ENCODE data around the gene MNX1. TPM values are rescaled to one million over a fixed set of nuclear protein-coding genes. Genes with fewer than 3 reads are reported as not detected.

Gene MNX1
- total RNA-seq, 2 experiments from 2014 or later: not detected

- POLR2A ChIA-PET: no interaction called here
- CTCF ChIA-PET: no interaction called here
Observed at GRCh38 chr7:157017149-157017548, 6.7 kb upstream of the MNX1 start.

GRCh38 chr7:157016352-157017041 is 6.0 kb upstream of the MNX1 start:
- ChIA-PET POLR2A (no interaction called here), CTCF (no interaction called here)

DNA sequence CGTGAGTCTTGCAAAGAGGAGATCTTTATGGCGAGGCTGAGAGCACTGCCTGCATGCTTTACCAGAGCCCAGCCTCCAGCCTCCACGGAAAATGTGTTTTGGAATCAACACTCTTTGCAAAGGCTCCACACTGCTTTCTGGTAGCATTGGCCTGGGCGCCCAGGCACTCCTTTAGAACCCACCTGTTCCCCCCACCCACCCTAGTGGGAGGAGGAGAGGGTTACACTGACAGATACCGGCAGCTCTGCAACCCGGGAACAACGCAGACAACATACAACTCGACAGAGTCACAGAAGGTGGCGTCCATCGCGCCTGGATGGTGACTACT is 5.5 kb upstream of the MNX1 start:
- POLR2A ChIA-PET: no interaction called here

GRCh38 chr7:157014635-157015555 is 4.4 kb upstream of the MNX1 start:
- POLR2A ChIA-PET: no interaction called here
- CTCF ChIA-PET: no interaction called here

More for the DNA sequence above, 5.5 kb upstream of the MNX1 start:
- CTCF ChIA-PET: no interaction called here

DNA sequence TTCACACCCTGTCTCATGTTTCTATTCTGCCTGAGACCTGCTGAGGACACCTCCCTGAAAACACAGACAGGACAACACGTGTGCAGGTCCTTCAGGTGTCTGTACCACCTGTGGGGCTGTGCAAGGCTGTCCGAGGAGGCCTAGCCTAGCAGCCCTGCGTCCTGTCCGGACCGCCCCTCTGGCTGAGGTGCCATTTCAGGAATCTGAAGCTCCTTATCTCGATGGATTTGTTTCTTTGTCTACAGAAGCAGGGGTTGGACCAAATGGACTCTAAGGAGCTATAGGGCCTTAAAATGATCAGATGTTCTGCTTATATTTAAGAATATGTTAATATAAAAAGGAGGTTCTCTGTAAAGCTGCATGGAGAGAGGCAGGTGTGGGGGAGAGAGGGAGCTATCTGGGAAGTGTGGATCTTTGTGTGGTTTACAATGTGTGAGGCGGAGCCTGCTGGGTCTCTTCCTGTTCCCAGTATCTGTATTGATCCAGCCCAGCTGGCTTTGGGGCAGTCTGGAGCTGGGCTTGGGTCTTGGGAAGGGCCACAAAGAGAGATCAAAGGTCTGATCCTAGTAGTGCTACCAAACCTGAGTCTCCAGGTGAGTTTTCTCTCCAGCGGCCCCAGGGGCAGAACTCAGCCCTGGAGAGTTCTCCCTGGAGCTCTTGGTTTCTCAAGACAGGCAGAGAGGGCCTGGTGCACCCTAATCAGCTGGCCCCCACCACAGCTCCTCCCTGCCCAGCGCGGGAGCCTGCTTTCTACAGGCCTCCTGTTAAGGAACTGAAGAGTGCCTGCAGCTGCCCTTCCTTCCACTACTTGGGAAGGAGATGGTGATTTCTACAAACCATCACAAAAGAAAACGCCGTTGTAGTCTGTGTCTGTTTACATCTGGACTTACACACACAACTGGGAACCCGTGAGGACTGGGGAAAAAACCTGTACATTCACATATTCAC is 3.4 kb upstream of the MNX1 start:
- ChIA-PET CTCF (interaction anchor here (0.6 kb wide), 1 partner anchor 1138 kb away, joined by 3 read pairs; no protein-coding TSS in a partner anchor), POLR2A (no interaction called here)

GRCh38 chr7:157013101-157013500 is 2.6 kb upstream of the MNX1 start:
- POLR2A ChIA-PET: no interaction called here

GRCh38 chr7:157012113-157012547 is 1.7 kb upstream of the MNX1 start:
- POLR2A ChIA-PET: no interaction called here
- CTCF ChIA-PET: no interaction called here

More at GRCh38 chr7:157013101-157013500, 2.6 kb upstream of the MNX1 start:
- CTCF ChIA-PET: interaction anchor here (0.6 kb wide), 1 partner anchor 1139 kb away, joined by 3 read pairs; no protein-coding TSS in a partner anchor

DNA sequence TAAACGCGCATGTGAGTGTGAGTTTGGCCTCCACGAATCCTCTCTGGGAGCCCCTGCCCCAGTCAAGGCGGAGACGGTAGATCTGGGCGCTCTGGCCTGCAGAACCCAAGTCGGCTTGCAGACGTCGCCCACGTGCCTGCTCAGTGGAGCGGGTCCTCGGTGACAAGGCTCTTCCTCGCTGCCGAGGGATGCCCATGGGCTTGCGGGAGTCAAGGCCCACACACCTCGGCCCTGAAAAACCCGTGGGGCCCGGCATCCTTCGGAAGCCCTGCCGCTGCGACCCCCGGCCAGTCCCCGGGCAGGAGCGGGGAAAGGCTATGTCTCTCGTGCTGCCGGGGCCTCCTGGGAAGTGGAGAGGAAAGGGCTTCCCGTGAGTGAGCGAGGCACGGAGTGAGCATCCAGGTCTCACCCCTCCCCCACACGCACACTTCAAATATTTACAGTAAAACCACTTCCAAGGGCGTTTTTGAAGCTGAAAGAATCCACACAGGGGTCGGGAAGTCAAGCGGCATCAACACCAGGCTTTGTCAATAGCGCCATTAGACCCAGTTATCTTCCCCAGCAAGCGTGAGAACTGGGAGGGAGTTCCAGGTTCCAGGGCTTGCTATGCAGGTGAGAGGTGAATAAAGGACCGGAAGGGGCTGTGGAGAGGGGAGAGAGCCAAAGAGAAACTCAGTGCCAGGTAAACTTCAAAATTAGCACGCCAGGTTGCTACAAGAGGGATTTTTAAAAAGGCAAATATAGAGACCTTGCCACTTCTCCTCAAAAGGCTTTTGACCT is 1.1 kb upstream of the MNX1 start:
- ChIA-PET CTCF (no interaction called here), POLR2A (no interaction called here)

- ChIA-PET POLR2A (no interaction called here), CTCF (no interaction called here)
Observed at GRCh38 chr7:157009778-157010587, 480 bp downstream of the MNX1 start.

GRCh38 chr7:157009170-157009777 is 1.2 kb downstream of the MNX1 start:
- CTCF ChIA-PET: no interaction called here
- POLR2A ChIA-PET: no interaction called here

DNA sequence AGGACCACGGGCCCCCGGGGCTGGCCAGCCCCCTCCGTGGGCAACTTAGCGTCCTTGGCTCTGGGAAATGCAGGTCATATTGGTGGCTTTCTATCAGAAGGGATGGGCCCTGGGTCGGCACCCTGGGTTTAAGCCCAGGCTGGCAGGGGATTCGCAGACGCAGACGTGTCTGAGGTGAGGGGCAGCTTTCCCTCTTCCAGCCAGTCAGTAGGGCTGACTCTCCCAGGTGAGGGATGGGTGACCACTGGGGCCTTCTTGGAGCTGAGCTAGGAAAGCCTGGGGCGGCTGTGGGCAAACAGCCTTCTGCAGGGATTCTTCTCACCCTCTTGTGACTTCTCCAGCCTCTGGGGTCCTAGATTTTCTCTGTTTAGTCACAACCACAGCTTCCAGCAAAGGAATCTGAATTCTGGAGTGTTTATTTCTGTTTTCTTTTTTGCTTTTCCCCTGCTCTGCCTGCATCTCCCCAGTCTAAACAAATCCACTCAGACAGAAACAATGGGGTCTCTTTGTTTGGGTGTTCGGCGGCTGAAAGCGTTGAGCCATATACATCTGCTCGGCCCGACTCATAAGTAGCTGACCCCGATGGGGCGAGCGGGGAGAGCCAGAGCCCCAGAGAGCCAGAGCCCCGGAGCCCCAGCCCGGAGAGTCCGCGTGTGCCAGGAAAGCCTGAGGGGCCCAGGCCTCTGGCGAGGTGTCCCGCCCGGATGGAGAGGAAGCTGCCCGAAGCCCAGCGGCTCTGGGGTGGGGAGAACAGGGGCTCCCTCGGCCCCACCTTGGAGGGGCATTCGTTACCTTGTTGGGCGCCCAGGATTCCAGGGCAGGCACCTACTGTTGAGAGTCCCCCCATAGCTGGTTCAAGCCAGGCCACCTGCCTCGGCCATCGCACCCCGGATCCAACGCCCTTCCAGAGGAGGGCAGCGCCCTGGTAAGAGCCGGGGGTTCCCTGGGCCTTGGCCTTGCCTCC is 2.0 kb downstream of the MNX1 start:
- CTCF ChIA-PET: no interaction called here

DNA sequence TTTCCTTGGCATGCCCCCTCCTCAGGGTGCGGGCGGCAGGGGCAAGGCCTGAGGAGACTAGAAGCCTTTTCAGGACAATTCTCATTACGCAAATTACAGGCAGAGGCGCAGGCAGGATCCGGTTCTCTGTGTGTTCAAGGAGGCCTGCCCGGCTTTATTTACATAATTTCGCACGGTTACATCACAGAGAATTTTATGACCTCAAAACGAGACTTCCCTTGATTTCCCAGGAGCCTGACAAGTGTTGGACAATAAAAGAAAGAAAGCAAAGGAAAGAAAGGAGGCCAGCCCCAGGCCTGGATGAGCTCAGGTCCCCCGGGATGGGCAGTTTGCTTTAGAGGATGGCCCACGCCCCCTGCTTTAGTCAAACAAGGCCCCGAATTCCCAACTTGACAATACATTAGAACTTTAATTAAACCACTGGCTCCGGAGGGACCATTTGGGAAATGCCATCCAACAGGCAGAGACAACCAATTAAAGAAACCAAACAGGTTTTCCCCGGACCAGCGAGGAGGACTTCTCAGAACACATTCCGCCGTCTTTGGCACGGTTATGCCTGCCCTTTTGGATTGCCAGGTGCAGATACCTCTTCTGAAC is 2.9 kb downstream of the MNX1 start:
- POLR2A ChIA-PET: no interaction called here
- CTCF ChIA-PET: no interaction called here

More for the DNA sequence above, 2.0 kb downstream of the MNX1 start:
- POLR2A ChIA-PET: no interaction called here

GRCh38 chr7:157006829-157007469 is 3.5 kb downstream of the MNX1 start:
- POLR2A ChIA-PET: no interaction called here
- CTCF ChIA-PET: no interaction called here

DNA sequence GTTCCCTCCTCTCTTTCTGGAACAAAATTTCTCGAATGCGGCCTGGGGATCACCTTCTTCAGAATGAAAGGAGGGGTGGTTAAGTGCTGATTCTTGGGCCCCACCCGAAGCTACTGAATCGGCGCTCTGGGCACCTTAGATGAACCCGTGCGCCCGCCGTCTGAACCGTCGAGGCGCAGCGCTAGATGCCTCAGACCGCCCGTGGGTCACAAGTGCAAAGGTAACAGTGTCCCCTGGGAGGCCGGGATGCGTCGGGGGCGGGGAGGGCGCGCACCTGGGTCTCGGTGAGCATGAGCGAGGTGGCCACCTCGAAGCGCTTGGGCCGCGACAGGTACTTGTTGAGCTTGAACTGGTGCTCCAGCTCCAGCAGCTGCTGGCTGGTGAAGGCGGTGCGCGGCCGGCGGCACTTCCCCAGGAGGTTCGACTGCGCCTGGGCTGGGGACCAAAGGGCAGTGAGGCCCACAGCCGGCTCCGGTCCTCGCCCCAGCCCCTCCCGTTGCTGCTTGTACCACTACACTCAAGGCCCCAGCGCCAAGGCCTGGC is 4.2 kb downstream of the MNX1 start:
- ChIA-PET POLR2A (no interaction called here), CTCF (no interaction called here)

DNA sequence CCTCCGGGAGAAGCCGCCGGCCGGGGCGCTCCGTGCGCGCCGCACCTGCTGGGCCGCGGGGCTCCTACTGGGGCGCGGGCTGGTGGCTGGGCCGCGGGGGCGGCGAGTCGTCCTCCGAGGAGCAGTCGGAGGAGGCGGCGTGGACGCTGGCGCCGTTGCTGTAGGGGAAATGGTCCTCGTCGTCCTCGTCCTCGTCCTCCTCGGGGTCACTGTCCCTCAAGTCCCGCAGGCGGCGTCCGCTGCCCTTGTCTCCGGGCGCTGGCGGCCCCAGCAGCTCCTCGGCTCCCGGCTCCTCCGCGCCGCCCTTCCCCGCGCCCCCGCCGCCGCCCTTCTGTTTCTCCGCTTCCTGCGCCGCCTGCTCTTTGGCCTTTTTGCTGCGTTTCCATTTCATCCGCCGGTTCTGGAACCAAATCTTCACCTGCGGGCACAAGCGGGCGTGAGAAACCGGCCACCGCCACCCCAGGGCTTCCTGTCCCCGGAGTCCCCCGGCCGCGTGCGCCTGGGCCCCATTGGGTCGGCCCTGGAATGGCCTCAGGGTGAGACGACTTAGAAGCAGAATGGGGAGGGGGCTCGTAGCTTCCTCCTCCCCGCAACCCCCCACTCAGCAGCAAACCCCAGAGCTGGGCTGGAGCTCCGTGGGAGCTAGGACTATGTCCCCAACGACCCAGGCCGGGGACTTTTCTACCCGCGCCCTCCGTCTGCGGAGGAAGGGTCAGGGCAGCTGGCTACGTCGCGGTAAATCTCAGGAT is 4.8 kb downstream of the MNX1 start:
- CTCF ChIA-PET: no interaction called here

More for the DNA sequence above, 4.8 kb downstream of the MNX1 start:
- POLR2A ChIA-PET: no interaction called here
